NCI-H2081 treated with DMSO at 0.1 percent for 48 hours (cell line): Measurements from ENCODE around the gene HAUS6.
"Not testable (repeated sequence)": the region's sequence is repeated elsewhere in the genome, so short reads cannot be mapped to it uniquely, and the experiment has no call there.

Experiments
- DNase-seq: peaks from one replicate; lab custom pipeline; 2025; lab: John Stamatoyannopoulos, UW

Gene HAUS6

DNA sequence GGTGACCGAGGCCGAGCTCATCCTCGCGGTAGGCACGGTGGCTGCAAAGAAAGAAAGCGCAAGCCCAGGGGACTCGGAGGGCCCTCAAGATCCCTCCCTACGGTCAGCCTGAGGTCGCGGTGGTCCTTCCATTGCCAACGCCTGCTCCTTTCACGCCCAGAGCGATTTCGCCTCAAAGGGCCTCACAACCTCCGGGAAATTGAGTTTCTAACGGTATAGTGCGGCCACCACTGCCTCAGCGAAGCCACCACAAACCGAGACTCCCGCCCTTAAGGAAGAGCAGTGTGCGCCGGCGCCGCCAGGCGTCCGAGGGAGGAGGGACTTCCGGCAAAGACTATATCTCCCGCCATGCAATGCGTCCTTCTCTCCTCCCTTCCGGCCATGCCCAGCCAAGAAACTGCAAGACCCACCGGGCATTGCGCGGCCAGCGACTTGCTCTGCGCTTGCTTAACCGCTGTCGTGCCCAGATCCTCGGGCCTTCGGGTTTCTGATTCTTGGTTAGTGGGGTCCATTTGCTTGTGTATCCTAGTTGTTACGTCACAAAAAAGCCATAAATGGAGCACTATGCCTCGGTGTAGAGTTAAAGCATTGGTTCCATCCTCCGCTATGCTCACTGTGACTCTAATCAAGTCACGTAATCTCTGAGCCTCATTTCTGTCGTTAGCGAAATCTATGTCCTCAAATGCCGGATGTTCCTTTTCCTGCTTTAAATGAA lies at the start of gene HAUS6:
HAUS6 (minus strand) TSS at position 274 of the 715 bp plus-strand sequence; CDS start at position 21, 253 bp downstream.
- DNase-seq: peak; percentile 93

- DNase-seq: not testable (repeated sequence)
Observed at GRCh38 chr9:19152160-19152498, 49.4 kb upstream of the HAUS6 start.

GRCh38 chr9:19151425-19152159 lies 48.9 kb upstream of the HAUS6 start:
- no peak for DNase-seq

DNA sequence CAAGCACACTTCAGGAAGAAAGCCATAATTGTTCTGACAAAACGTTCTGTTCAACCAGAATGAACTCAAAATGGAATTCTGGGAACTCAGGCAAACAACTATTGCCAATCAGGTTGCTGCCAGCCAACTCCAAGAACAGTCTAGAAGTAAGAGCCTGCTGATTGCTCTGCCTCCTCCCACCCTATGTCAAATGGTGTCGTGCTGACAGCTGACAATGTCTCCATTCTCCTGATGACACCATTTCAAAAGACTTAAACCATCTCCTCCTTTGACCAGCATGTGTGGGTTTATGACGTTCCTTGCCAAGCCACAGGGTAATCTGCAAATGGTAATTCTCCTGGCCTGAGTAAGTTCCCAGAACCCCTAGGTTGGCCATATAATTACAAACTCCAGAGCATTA lies 46.5 kb upstream of the HAUS6 start:
- DNase-seq: no peak

DNA sequence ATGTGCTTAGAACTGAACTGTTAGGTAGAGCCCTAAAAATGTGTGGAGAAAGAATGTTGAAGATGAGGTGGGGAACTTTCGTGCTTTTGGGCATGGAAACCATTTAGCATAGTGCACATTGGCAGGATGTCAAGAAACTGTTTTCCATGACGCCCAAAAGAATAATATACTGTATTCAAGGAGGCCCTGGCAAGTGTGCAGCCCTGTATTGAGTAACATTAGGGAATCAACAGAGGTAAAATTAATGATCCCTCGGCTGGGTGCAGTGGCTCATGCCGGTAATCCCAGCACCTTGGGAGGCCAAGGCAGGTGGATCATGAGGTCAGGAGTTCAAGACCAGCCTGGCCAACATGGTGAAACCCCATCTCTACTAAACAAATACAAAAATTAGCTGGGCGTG lies 45.5 kb upstream of the HAUS6 start:
- DNase-seq: no peak

- no peak for DNase-seq
Observed at GRCh38 chr9:19146441-19147024, 43.8 kb upstream of the HAUS6 start.

DNA sequence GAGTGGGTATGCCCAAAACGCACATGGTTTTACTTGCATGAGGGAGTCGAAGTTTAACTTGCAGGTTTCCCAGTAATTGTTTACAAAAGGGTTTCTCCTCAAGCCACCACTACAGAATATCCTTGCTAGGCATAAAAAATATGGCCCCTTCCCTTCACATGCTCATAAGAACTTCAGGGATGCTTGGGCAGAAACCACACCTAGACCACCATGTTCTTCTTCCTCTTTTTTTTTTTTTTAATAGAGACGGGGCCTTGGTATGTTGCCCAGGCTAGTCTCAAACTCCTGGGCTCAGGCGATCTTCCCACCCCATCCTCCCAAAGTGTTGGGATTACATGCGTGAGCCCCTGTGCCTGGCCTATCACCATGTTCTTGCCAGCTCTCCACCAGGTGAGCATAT lies 43.2 kb upstream of the HAUS6 start:
- no peak for DNase-seq

- DNase-seq: no peak
Observed at GRCh38 chr9:19140259-19140658, 37.6 kb upstream of the HAUS6 start.

DNA sequence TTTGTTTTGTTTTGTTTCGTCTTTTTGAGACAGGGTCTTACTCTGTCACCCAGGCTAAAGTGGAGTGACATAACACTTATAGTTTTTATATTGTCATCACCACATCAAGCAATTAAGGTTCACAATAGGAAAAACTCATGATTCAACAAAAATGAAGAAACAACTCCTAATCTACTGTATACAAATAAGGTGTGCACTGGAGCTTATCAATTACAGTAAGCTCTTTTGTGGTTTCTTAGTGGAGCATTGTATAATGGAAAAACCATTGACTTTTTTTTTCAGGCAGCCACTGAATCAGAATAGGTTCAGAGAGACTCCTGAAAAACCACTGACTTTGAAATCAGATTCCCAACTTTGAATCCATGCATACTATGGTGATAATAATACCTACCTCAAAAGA lies 35.4 kb upstream of the HAUS6 start:
- DNase-seq: no peak

DNA sequence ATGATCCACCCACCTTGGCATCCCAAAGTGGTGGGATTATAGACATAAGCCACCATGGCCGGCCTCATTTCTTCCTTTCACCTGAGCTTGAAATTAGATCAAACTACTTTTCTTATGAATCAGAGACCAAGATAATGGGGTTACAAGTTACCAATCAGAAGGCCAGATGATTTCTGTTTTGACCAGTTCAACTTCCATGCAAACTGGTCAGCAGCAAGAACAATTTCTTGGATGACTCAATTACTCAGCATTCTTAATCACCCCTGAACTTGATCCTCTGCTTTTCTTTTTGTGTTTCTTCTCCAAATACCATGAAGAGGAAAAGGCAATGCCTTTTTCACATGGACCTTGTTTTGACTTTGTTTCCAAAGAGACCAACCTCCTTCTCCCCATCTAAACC lies 34.6 kb upstream of the HAUS6 start:
- no peak for DNase-seq

- no peak for DNase-seq
Observed at GRCh38 chr9:19136129-19136528, 33.4 kb upstream of the HAUS6 start.

DNA sequence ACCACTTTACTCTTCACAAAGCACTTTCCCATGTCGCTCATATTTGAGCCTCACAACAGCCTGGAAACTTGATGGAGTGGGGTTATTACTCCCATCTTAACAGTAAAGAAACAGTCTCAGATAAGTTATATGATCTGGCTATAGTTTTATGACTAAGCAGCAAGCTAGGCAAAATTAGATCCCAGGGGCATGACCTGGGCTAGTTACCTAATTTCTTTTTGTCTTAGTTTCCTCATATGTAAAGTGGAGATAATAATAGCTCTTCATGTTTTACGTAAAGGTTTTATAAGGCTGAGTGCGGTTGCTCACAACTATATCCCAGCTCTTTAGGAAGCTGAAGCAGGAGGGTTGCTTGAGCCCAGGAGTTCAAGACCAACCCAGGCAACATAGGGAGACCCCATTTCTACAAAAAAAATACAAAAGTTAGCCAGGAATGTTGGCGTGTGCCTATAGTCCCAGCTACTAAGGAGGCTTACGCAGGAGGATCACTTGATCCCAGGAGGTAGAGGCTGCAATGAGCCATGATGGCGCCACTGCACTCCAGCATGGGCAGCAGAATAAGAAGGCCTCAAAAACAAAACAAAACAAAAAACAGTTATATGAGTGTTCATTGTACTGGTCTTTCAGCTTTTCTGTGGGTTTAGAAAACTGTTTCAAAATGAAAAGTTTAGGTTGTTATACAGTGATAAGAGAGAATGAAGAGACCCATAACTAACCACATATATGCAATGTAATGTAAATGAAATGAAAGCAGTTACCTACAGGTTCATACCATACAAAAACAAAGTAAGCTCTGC lies 31.0 kb upstream of the HAUS6 start:
- DNase-seq: no peak

- DNase-seq: no peak
Observed at GRCh38 chr9:19130436-19130835, 27.7 kb upstream of the HAUS6 start.

DNA sequence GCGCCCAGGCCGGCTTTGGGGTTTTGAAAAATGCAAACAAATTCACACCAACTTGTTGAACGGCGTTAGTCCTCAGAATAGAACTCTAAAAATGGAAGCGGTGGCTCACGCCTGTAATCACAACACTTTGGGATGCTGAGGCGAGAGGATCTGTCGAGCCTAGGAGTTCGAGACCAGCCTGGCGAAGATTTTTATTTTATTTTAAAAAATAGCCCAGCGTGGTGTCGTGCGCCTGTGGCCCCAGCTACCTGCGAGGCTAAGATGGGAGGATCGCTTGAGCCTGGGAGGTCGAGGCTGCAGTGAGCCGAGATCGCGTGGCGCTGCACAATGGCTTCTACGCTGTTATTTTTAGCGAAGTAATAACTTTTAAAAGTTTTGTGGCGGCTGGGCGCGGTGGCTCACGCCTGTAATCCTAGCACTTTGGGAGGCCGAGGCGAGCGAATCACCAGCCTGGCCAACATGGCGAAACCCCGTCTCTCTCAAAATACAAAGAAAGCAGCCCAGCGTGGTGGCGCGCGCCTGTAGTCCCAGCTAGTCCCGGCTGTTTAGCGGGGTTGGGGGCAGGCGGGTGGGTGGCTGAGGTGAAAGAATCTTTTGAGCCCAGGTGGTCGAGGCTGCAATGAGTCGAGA lies 25.3 kb upstream of the HAUS6 start:
- DNase-seq: no peak

DNA sequence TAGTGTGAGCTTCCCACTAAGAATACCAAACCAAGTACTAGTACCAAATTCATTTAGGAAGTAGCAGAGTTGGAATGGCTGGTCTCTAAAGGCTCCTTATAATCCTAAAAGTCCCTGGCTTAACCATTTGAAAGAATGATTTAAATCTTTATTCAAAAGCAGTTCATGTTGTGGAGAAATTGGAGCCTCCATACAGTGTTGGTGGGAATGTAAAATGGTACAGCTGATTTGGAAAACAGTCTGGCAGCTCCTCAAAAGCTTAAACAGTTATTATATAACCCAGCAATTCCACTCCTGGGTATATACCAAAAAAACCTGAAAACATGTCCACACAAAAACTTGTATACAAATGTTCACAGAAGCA lies 21.7 kb upstream of the HAUS6 start:
- no peak for DNase-seq

DNA sequence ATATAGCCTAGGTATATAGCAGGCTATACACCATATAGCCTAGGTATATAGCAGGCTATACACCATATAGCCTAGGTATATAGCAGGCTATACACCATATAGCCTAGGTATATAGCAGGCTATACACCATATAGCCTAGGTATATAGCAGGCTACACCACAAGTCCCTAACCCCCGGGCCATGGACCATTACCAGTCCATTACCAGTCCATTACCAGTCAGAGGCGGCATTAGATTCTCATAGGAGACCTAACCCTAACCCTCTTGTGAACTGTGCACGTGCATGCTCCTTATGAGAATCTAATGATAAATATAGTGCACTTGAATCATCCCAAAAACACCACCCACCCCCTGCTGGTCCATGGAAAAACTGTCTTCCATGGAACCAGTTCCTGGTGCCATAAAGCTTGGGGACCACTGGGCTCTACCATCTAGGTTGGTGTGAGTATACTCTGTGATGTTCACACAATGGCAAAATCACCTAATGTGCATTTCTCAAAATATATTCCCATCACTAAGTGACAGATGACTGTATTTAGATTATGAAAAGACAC lies 19.9 kb upstream of the HAUS6 start:
- no peak for DNase-seq

DNA sequence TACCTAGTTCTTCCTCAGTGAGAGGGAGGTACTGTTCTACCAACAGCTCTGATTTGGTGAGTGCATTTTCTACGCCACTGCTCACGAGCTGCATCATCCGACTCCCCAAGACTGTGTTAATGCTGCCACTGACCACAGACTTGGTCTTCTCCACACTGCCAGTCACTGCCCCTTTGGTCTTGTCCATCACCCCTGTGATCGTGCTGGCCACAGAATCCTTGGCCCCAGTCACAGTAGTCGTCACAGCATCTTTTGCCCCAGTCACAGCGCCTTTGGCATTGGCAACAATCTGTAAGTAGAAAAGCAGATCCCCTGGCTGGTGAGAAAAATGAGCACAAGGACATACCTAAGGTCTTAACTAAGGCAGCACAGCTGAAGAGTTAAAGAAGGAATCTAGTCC lies 18.2 kb upstream of the HAUS6 start:
- no peak for DNase-seq

GRCh38 chr9:19119801-19120440 lies 17.2 kb upstream of the HAUS6 start:
- no peak for DNase-seq

DNA sequence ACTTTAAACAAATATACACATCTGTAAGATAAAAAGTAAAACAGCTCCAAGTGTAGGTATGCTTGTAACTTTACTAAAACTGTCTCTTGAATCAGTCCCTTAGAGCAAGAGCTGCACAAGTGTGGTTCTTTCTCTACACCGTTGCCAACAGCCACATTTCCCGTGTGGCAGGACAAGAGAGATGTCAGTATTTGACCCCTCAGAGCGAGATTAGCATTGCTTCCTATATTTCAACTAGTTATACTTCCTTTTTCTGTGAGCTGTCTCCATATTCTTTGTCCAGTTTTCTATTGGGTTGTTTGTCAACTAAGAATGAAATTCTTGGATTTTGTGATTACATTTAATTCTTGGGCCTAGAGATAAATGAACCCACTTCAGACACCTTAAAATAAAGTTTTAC lies 16.5 kb upstream of the HAUS6 start:
- no peak for DNase-seq

GRCh38 chr9:19117039-19117716 lies 14.5 kb upstream of the HAUS6 start:
- no peak for DNase-seq
